ENCODE data around the gene ANK2. TPM values are rescaled to one million over a fixed set of nuclear protein-coding genes. Genes with fewer than 3 reads are reported as not detected.

ANK2 gene
- total RNA-seq, 1 experiment from 2014 or later = 5.5 TPM

GRCh38 chr4:113057891-113058290, 8.4 kb downstream of the ANK2 start:
- H3K27me3 ChIP-seq (ENCODE audit: control insufficient read depth, insufficient read depth, low read length) = no peaks in the 10 kb centered on the region
- CTCF ChIA-PET = no interaction called here
- no TSS peak for BruUV-seq (replicated peaks)
- H3K4me1 ChIP-seq (ENCODE audit: control insufficient read depth, insufficient read depth, low read length) = no peaks in the 10 kb centered on the region
- no peak overlapping the region for H3K4me3 ChIP-seq (ENCODE audit: low read depth in 2 of 2, low read length in 2 of 2)
- in situ Hi-C loops (cut with HindIII; ENCODE audit: low pct_unique_long_range_greater_than_20kb, low sequenced_read_pairs) = no loop called here
- TF ChIP-seq SIN3A (IDR thresholded peaks at IDR 0.05; ENCODE audit: borderline replicate concordance, insufficient read depth, low read depth, low read length) (no peak), CTCF (IDR thresholded peaks at IDR 0.05) (no peak), TCF7L2 (IDR thresholded peaks at IDR 0.05; ENCODE audit: low read depth, low read length) (no peak)
- DNase-seq (ENCODE audit: low read depth, low spot score) (no peak), ATAC-seq (no peak)
- no peak overlapping the region for H3K27ac ChIP-seq (ENCODE audit: low read length)
- POLR2A ChIA-PET = no interaction called here
- H3K9me3 ChIP-seq (ENCODE audit: control insufficient read depth, insufficient read depth, low read depth, low read length) = no peaks in the 10 kb centered on the region
- intact Hi-C loops (cut with micrococcal nuclease; ENCODE audit: unreplicated experiment) = no loop called here
- H3K36me3 ChIP-seq (ENCODE audit: control insufficient read depth, insufficient read depth, low read length) = no peaks in the 10 kb centered on the region

- ChIA-PET CTCF (no interaction called here), POLR2A (no interaction called here)
- no peaks in the 10 kb centered on the region for H3K36me3 ChIP-seq (ENCODE audit: control insufficient read depth, insufficient read depth, low read length)
- no peak overlapping the region for H3K27ac ChIP-seq (ENCODE audit: low read length)
- H3K27me3 ChIP-seq (ENCODE audit: control insufficient read depth, insufficient read depth, low read length) = no peaks in the 10 kb centered on the region
- DNase-seq (ENCODE audit: low read depth, low spot score) (no peak), ATAC-seq (no peak)
- no peaks in the 10 kb centered on the region for H3K4me1 ChIP-seq (ENCODE audit: control insufficient read depth, insufficient read depth, low read length)
- in situ Hi-C loops (cut with HindIII; ENCODE audit: low pct_unique_long_range_greater_than_20kb, low sequenced_read_pairs) = no loop called here
- H3K4me3 ChIP-seq (ENCODE audit: low read depth in 2 of 2, low read length in 2 of 2) = no peak overlapping the region
- no peak for TF ChIP-seq POLR2AphosphoS5 (IDR thresholded peaks at IDR 0.05; ENCODE audit: low read depth, low read length)
- intact Hi-C loops (cut with micrococcal nuclease; ENCODE audit: unreplicated experiment) = no loop called here
- BruUV-seq (replicated peaks) = no TSS peak
- no peaks in the 10 kb centered on the region for H3K9me3 ChIP-seq (ENCODE audit: control insufficient read depth, insufficient read depth, low read depth, low read length)
These were observed 10.2 kb downstream of the ANK2 start for GRCh38 chr4:113059449-113060182.

- intact Hi-C loops (cut with micrococcal nuclease; ENCODE audit: unreplicated experiment) (no loop called here), in situ Hi-C loops (cut with HindIII; ENCODE audit: low pct_unique_long_range_greater_than_20kb, low sequenced_read_pairs) (no loop called here)
- no peak overlapping the region for H3K4me3 ChIP-seq (ENCODE audit: low read depth in 2 of 2, low read length in 2 of 2)
- no peaks in the 10 kb centered on the region for H3K36me3 ChIP-seq (ENCODE audit: control insufficient read depth, insufficient read depth, low read length)
- ATAC-seq (no peak), DNase-seq (ENCODE audit: low read depth, low spot score) (no peak)
- ChIA-PET POLR2A (no interaction called here), CTCF (no interaction called here)
- no peak for TF ChIP-seq SIN3A (IDR thresholded peaks at IDR 0.05; ENCODE audit: borderline replicate concordance, insufficient read depth, low read depth, low read length)
- no TSS peak for BruUV-seq (replicated peaks)
- no peaks in the 10 kb centered on the region for H3K9me3 ChIP-seq (ENCODE audit: control insufficient read depth, insufficient read depth, low read depth, low read length)
- H3K27me3 ChIP-seq (ENCODE audit: control insufficient read depth, insufficient read depth, low read length) = no peaks in the 10 kb centered on the region
- no peaks in the 10 kb centered on the region for H3K4me1 ChIP-seq (ENCODE audit: control insufficient read depth, insufficient read depth, low read length)
- no peak overlapping the region for H3K27ac ChIP-seq (ENCODE audit: low read length)
These were observed 11.4 kb downstream of the ANK2 start for GRCh38 chr4:113060853-113061252.

GRCh38 chr4:113064244-113064643, 14.8 kb downstream of the ANK2 start:
- intact Hi-C loops (cut with micrococcal nuclease; ENCODE audit: unreplicated experiment) (no loop called here), in situ Hi-C loops (cut with HindIII; ENCODE audit: low pct_unique_long_range_greater_than_20kb, low sequenced_read_pairs) (no loop called here)
- no peak for DNase-seq (ENCODE audit: low read depth, low spot score)
- POLR2A ChIA-PET = no interaction called here
- Histone ChIP-seq H3K27me3 (ENCODE audit: control insufficient read depth, insufficient read depth, low read length) (no peaks in the 10 kb centered on the region), H3K4me3 (ENCODE audit: low read depth in 2 of 2, low read length in 2 of 2) (no peak overlapping the region), H3K4me1 (ENCODE audit: control insufficient read depth, insufficient read depth, low read length) (no peaks in the 10 kb centered on the region), H3K36me3 (ENCODE audit: control insufficient read depth, insufficient read depth, low read length) (no peaks in the 10 kb centered on the region), H3K9me3 (ENCODE audit: control insufficient read depth, insufficient read depth, low read depth, low read length) (no peaks in the 10 kb centered on the region), H3K27ac (ENCODE audit: low read length) (no peak overlapping the region)
- CTCF ChIA-PET = no interaction called here
- ATAC-seq = no peak
- TF ChIP-seq POLR2AphosphoS5 (IDR thresholded peaks at IDR 0.05; ENCODE audit: low read depth, low read length) = no peak
- TF ChIP-seq REST (IDR thresholded peaks at IDR 0.05; ENCODE audit: insufficient read depth in 1 of 2, low read depth in 2 of 2, low read length in 1 of 2) = no peak
- TF ChIP-seq SIN3A (IDR thresholded peaks at IDR 0.05; ENCODE audit: borderline replicate concordance, insufficient read depth, low read depth, low read length) = no peak
- no peak for TF ChIP-seq TCF7L2 (IDR thresholded peaks at IDR 0.05; ENCODE audit: low read depth, low read length)
- no peak for TF ChIP-seq CTCF (IDR thresholded peaks at IDR 0.05)
- no TSS peak for BruUV-seq (replicated peaks)

Measured in Panc1 (cell line).